Esophagus mucosa (tissue), 1 donor: Measurements from ENCODE around the gene RELN. TPM values are rescaled to one million over a fixed set of nuclear protein-coding genes. Genes with fewer than 3 reads are reported as not detected.

ENCODE experiments used
- ATAC-seq: fragments of 200-7000 bp; cut with Tn5 transposase; one replicate; pipeline ENCODE4 v1.9.1; 2020
- total RNA-seq: library from RNA; stranded (reverse); gene quantifications from one replicate; pipeline ENCODE4 v1.2.4, GENCODE V29; 2023
- donor health status: DM: yes; HTN: yes; CAD: no.

The RELN gene
- total RNA-seq, 1 donor from 2014 or later: 0.52 TPM

- ATAC-seq: no peak
These were observed 100.0 kb downstream of the RELN start for GRCh38 chr7:103889451-103889850.

- ATAC-seq: no peak
These were observed 100.8 kb downstream of the RELN start for GRCh38 chr7:103888603-103889153.

GRCh38 chr7:103887853-103888602, 101.4 kb downstream of the RELN start:
- no peak for ATAC-seq

- no peak for ATAC-seq
These were observed 102.4 kb downstream of the RELN start for GRCh38 chr7:103887050-103887449.

GRCh38 chr7:103879928-103880600, 109.4 kb downstream of the RELN start:
- no peak for ATAC-seq

- ATAC-seq: no peak
These were observed 110.0 kb downstream of the RELN start for GRCh38 chr7:103879411-103879810.

- ATAC-seq: no peak
These were observed 111.9 kb downstream of the RELN start for GRCh38 chr7:103877565-103877964.

GRCh38 chr7:103875718-103876117, 113.7 kb downstream of the RELN start:
- no peak for ATAC-seq

GRCh38 chr7:103871473-103871872, 118.0 kb downstream of the RELN start:
- no peak for ATAC-seq

- ATAC-seq: no peak
These were observed 118.8 kb downstream of the RELN start for GRCh38 chr7:103870664-103871063.

- ATAC-seq: no peak
These were observed 121.6 kb downstream of the RELN start for GRCh38 chr7:103867874-103868273.

GRCh38 chr7:103866919-103867318, 122.5 kb downstream of the RELN start:
- no peak for ATAC-seq

- ATAC-seq: no peak
These were observed 124.0 kb downstream of the RELN start for GRCh38 chr7:103865442-103865841.

GRCh38 chr7:103862302-103863035, 127.0 kb downstream of the RELN start:
- no peak for ATAC-seq

- ATAC-seq: no peak
These were observed 129.7 kb downstream of the RELN start for GRCh38 chr7:103859709-103860108.

GRCh38 chr7:103857435-103857834, 132.0 kb downstream of the RELN start:
- ATAC-seq: no peak

GRCh38 chr7:103856929-103857328, 132.5 kb downstream of the RELN start:
- ATAC-seq: no peak

- no peak for ATAC-seq
These were observed 133.8 kb downstream of the RELN start for GRCh38 chr7:103855671-103856070.

- no peak for ATAC-seq
These were observed 134.8 kb downstream of the RELN start for GRCh38 chr7:103854611-103855010.

- ATAC-seq: no peak
These were observed 138.1 kb downstream of the RELN start for GRCh38 chr7:103851357-103851756.

- no peak for ATAC-seq
These were observed 145.6 kb downstream of the RELN start for GRCh38 chr7:103843689-103844480.

- ATAC-seq: no peak
These were observed 156.1 kb downstream of the RELN start for GRCh38 chr7:103833401-103833800.
